RPMI8226 (cell line): Measurements from ENCODE around the gene MED9.

Experiments
- DNase-seq: peaks from one replicate; pipeline ENCODE4 v3.0.0-alpha.2; 2015

Gene MED9

GRCh38 chr17:17518014-17518413, 41.2 kb downstream of the MED9 start:
- no peak for DNase-seq

GRCh38 chr17:17518951-17519350, 42.2 kb downstream of the MED9 start:
- DNase-seq = no peak

- DNase-seq = no peak
Measured at GRCh38 chr17:17519886-17520285, 43.1 kb downstream of the MED9 start.

- no peak for DNase-seq
Measured at GRCh38 chr17:17520599-17521232, 43.9 kb downstream of the MED9 start.

- no peak for DNase-seq
Measured at GRCh38 chr17:17523001-17523730, 46.4 kb downstream of the MED9 start.

GRCh38 chr17:17523731-17524490, 47.1 kb downstream of the MED9 start:
- no peak for DNase-seq

- no peak for DNase-seq
Measured at GRCh38 chr17:17525311-17525710, 48.5 kb downstream of the MED9 start.

GRCh38 chr17:17525956-17526355, 49.2 kb downstream of the MED9 start:
- no peak for DNase-seq

GRCh38 chr17:17526369-17526768, 49.6 kb downstream of the MED9 start:
- DNase-seq = no peak

- no peak for DNase-seq
Measured at GRCh38 chr17:17527534-17527933, 50.7 kb downstream of the MED9 start.

GRCh38 chr17:17527956-17528500, 51.2 kb downstream of the MED9 start:
- no peak for DNase-seq

- DNase-seq = no peak
Measured at GRCh38 chr17:17528696-17529652, 52.2 kb downstream of the MED9 start.

GRCh38 chr17:17531156-17531555, 54.4 kb downstream of the MED9 start:
- no peak for DNase-seq

GRCh38 chr17:17532991-17533390, 56.2 kb downstream of the MED9 start:
- DNase-seq = no peak

GRCh38 chr17:17533901-17534441, 57.2 kb downstream of the MED9 start:
- DNase-seq = no peak

GRCh38 chr17:17535957-17536356, 59.2 kb downstream of the MED9 start:
- DNase-seq = no peak

- DNase-seq = no peak
Measured at GRCh38 chr17:17536702-17537101, 59.9 kb downstream of the MED9 start.

- no peak for DNase-seq
Measured at GRCh38 chr17:17537311-17538099, 60.7 kb downstream of the MED9 start.

GRCh38 chr17:17538417-17539391, 61.9 kb downstream of the MED9 start:
- no peak for DNase-seq

- no peak for DNase-seq
Measured at GRCh38 chr17:17539591-17539990, 62.8 kb downstream of the MED9 start.
